Activated CD4-positive, alpha-beta T cell treated with anti-CD3 and anti-CD28 coated beads, Interleukin-10, Interleukin-2, amounts not matched to agents 100 ng/mL and 50 ng/mL, durations not matched to agents 16 hours and 8 hours (primary cell): ENCODE data around the gene BLACAT1.
"Not testable (repeated sequence)": the region's sequence is repeated elsewhere in the genome, so short reads cannot be mapped to it uniquely, and the experiment has no call there.

ENCODE experiments used
- DNase-seq: peaks from one replicate; pipeline ENCODE4 v3.0.0-alpha.2; 2020

The BLACAT1 gene

GRCh38 chr1:205483372-205483771 lies 27.5 kb upstream of the BLACAT1 start:
- DNase-seq, result no peak

GRCh38 chr1:205482587-205482986 lies 26.7 kb upstream of the BLACAT1 start:
- DNase-seq, result not testable (repeated sequence)

GRCh38 chr1:205481629-205482151 lies 25.8 kb upstream of the BLACAT1 start:
- DNase-seq, result peak; percentile 15

GRCh38 chr1:205481218-205481617 lies 25.4 kb upstream of the BLACAT1 start:
- DNase-seq, result no peak

- peak; percentile 83 for DNase-seq
Observed at GRCh38 chr1:205480349-205480985, 24.6 kb upstream of the BLACAT1 start.

GRCh38 chr1:205478985-205479384 lies 23.1 kb upstream of the BLACAT1 start:
- DNase-seq, result not testable (repeated sequence)

- no peak for DNase-seq
Observed at GRCh38 chr1:205477759-205478247, 22.0 kb upstream of the BLACAT1 start.

GRCh38 chr1:205477121-205477758 lies 21.4 kb upstream of the BLACAT1 start:
- DNase-seq, result no peak

- DNase-seq, result no peak
Observed at GRCh38 chr1:205476648-205477047, 20.8 kb upstream of the BLACAT1 start.

GRCh38 chr1:205475855-205476254 lies 20.0 kb upstream of the BLACAT1 start:
- DNase-seq, result no peak

GRCh38 chr1:205474571-205474970 lies 18.7 kb upstream of the BLACAT1 start:
- no peak for DNase-seq

GRCh38 chr1:205473966-205474365 lies 18.1 kb upstream of the BLACAT1 start:
- DNase-seq, result no peak

- DNase-seq, result no peak
Observed at GRCh38 chr1:205473475-205473874, 17.6 kb upstream of the BLACAT1 start.

GRCh38 chr1:205472737-205473441 lies 17.0 kb upstream of the BLACAT1 start:
- DNase-seq, result no peak

- DNase-seq, result no peak
Observed at GRCh38 chr1:205470131-205470530, 14.3 kb upstream of the BLACAT1 start.

GRCh38 chr1:205466595-205467220 lies 10.9 kb upstream of the BLACAT1 start:
- DNase-seq, result no peak

GRCh38 chr1:205465392-205465791 lies 9.5 kb upstream of the BLACAT1 start:
- DNase-seq, result no peak

GRCh38 chr1:205458777-205459566 lies 3.1 kb upstream of the BLACAT1 start:
- DNase-seq, result peak; percentile 48

- DNase-seq, result no peak
Observed at GRCh38 chr1:205456868-205457745, 1.3 kb upstream of the BLACAT1 start.

- no peak for DNase-seq
Observed at GRCh38 chr1:205456383-205456867, 580 bp upstream of the BLACAT1 start.

- no peak for DNase-seq
Observed at GRCh38 chr1:205454903-205455335, 926 bp downstream of the BLACAT1 start.
